ENCODE data around the gene PARVG. TPM values are rescaled to one million over a fixed set of nuclear protein-coding genes. Genes with fewer than 3 reads are reported as not detected.

Gene PARVG
- total RNA-seq, 2 donors from 2014 or later: 0.11 to 0.44 TPM

GRCh38 chr22:44207173-44207980 lies 26.7 kb downstream of the PARVG start:
- Mint-ChIP-seq H3K4me1 (peaks cover 5% of the 10 kb centered on the region), H3K27ac (no peak overlapping the region), H3K36me3 (ENCODE audit: low read depth) (no peaks in the 10 kb centered on the region), H3K27me3 (ENCODE audit: insufficient read depth) (peaks cover 4% of the 10 kb centered on the region), H3K9me3 (peaks cover 8% of the 10 kb centered on the region), H3K4me3 (no peak overlapping the region)
- Histone ChIP-seq H3K4me1 (ENCODE audit: control insufficient read depth, insufficient read depth, low read length) (no peaks in the 10 kb centered on the region), H3K27me3 (ENCODE audit: control insufficient read depth, insufficient read depth, low read length, poor library complexity, severe bottlenecking) (no peaks in the 10 kb centered on the region), H3K36me3 (ENCODE audit: control insufficient read depth, insufficient read depth, low read length) (no peaks in the 10 kb centered on the region), H3K9me3 (ENCODE audit: control insufficient read depth, low read length) (peaks cover 10% of the 10 kb centered on the region), H3K9ac (ENCODE audit: extremely low read depth, low read length, poor library complexity, severe bottlenecking) (no peak overlapping the region), H3K4me3 (ENCODE audit: low read length) (no peak overlapping the region), H3K27ac (ENCODE audit: low read depth, low read length) (no peak overlapping the region)
- TF ChIP-seq CTCF (conservative IDR thresholded peaks at IDR 0.05): no peak
- no peak for DNase-seq
- 89 to 91% methylated on average over 5 to 8 of the region's 16 CpGs for WGBS, 2 experiments (ENCODE audit: insufficient coverage in 1 of 2, insufficient read length in 1 of 2)

GRCh38 chr22:44207981-44208317 lies 27.2 kb downstream of the PARVG start:
- TF ChIP-seq CTCF (conservative IDR thresholded peaks at IDR 0.05): no peak
- Mint-ChIP-seq H3K27me3 (ENCODE audit: insufficient read depth) (peaks cover 4% of the 10 kb centered on the region), H3K4me3 (no peak overlapping the region), H3K4me1 (peaks cover under 1% of the 10 kb centered on the region), H3K9me3 (peaks cover 8% of the 10 kb centered on the region), H3K27ac (no peak overlapping the region), H3K36me3 (ENCODE audit: low read depth) (no peaks in the 10 kb centered on the region)
- Histone ChIP-seq H3K36me3 (ENCODE audit: control insufficient read depth, insufficient read depth, low read length) (no peaks in the 10 kb centered on the region), H3K4me1 (ENCODE audit: control insufficient read depth, insufficient read depth, low read length) (no peaks in the 10 kb centered on the region), H3K9me3 (ENCODE audit: control insufficient read depth, low read length) (peaks cover 10% of the 10 kb centered on the region), H3K27ac (ENCODE audit: low read depth, low read length) (no peak overlapping the region), H3K9ac (ENCODE audit: extremely low read depth, low read length, poor library complexity, severe bottlenecking) (no peak overlapping the region), H3K27me3 (ENCODE audit: control insufficient read depth, insufficient read depth, low read length, poor library complexity, severe bottlenecking) (no peaks in the 10 kb centered on the region), H3K4me3 (ENCODE audit: low read length) (no peak overlapping the region)
- WGBS, 2 experiments (ENCODE audit: insufficient coverage in 1 of 2, insufficient read length in 1 of 2): 73 to 90% methylated on average over 3 to 4 of the region's 4 CpGs
- no peak for DNase-seq

- H3K27me3 ChIP-seq (ENCODE audit: control insufficient read depth, insufficient read depth, low read length, poor library complexity, severe bottlenecking): no peaks in the 10 kb centered on the region
- no peak overlapping the region for H3K27ac ChIP-seq (ENCODE audit: low read depth, low read length)
- H3K27me3 Mint-ChIP-seq (ENCODE audit: insufficient read depth): peaks cover 4% of the 10 kb centered on the region
- no peak for DNase-seq
- H3K9ac ChIP-seq (ENCODE audit: extremely low read depth, low read length, poor library complexity, severe bottlenecking): no peak overlapping the region
- TF ChIP-seq CTCF (conservative IDR thresholded peaks at IDR 0.05): no peak
- H3K4me1 Mint-ChIP-seq: no peaks in the 10 kb centered on the region
- H3K9me3 Mint-ChIP-seq: peaks cover 8% of the 10 kb centered on the region
- 87 to 88% methylated on average over 2 of the region's 3 CpGs for WGBS, 2 experiments (ENCODE audit: insufficient coverage in 1 of 2, insufficient read length in 1 of 2)
- no peaks in the 10 kb centered on the region for H3K4me1 ChIP-seq (ENCODE audit: control insufficient read depth, insufficient read depth, low read length)
- no peaks in the 10 kb centered on the region for H3K36me3 Mint-ChIP-seq (ENCODE audit: low read depth)
- H3K27ac Mint-ChIP-seq: no peak overlapping the region
- H3K4me3 ChIP-seq (ENCODE audit: low read length): no peak overlapping the region
- no peak overlapping the region for H3K4me3 Mint-ChIP-seq
- no peaks in the 10 kb centered on the region for H3K36me3 ChIP-seq (ENCODE audit: control insufficient read depth, insufficient read depth, low read length)
- peaks cover 10% of the 10 kb centered on the region for H3K9me3 ChIP-seq (ENCODE audit: control insufficient read depth, low read length)
Measured at GRCh38 chr22:44209343-44209742, 28.6 kb downstream of the PARVG start.

Data from endodermal cell (in vitro differentiated cells).